ENCODE results near the gene SH3RF1.
A peak's percentile ranks its signal among the peaks of the same experiment; 100 is the strongest.

Gene SH3RF1

GRCh38 chr4:169263791-169264392 lies 6.9 kb downstream of the SH3RF1 start:
- H3K9me3 ChIP-seq (ENCODE audit: control insufficient read depth in 2 of 2, low read length in 2 of 2), result no peaks in the 10 kb centered on the region
- H3K9ac ChIP-seq (ENCODE audit: low read depth in 1 of 2, low read length in 2 of 2), result peak overlapping the region; percentile 9 to 30
- peaks cover 4% of the 10 kb centered on the region in 2 donors for H3K36me3 ChIP-seq (ENCODE audit: control insufficient read depth in 2 of 2, insufficient read depth in 2 of 2, low read length in 2 of 2)
- no peaks in the 10 kb centered on the region for H3K27me3 ChIP-seq (ENCODE audit: control insufficient read depth in 2 of 2, insufficient read depth in 2 of 2, low read length in 2 of 2)
- peak overlapping the region; percentile 77 to 86 for H3K27ac ChIP-seq (ENCODE audit: low read depth in 2 of 2, low read length in 2 of 2)
- H3K4me1 ChIP-seq (ENCODE audit: control insufficient read depth in 2 of 2, insufficient read depth in 2 of 2, low read length in 2 of 2), result peaks cover 10 to 23% of the 10 kb centered on the region in 2 donors
- peak overlapping the region in 1 of 2 donors; percentile 2 for H3K4me3 ChIP-seq (ENCODE audit: low read length in 2 of 2)

- Histone ChIP-seq H3K4me3 (ENCODE audit: low read length in 2 of 2) (no peak overlapping the region), H3K27me3 (ENCODE audit: control insufficient read depth in 2 of 2, insufficient read depth in 2 of 2, low read length in 2 of 2) (no peaks in the 10 kb centered on the region), H3K9ac (ENCODE audit: low read depth in 1 of 2, low read length in 2 of 2) (no peak overlapping the region), H3K9me3 (ENCODE audit: control insufficient read depth in 2 of 2, low read length in 2 of 2) (no peaks in the 10 kb centered on the region), H3K27ac (ENCODE audit: low read depth in 2 of 2, low read length in 2 of 2) (no peak overlapping the region), H3K36me3 (ENCODE audit: control insufficient read depth in 2 of 2, insufficient read depth in 2 of 2, low read length in 2 of 2) (peaks cover 4% of the 10 kb centered on the region in 2 donors), H3K4me1 (ENCODE audit: control insufficient read depth in 2 of 2, insufficient read depth in 2 of 2, low read length in 2 of 2) (peaks cover 10 to 42% of the 10 kb centered on the region in 2 donors)
These were observed 10.4 kb downstream of the SH3RF1 start for GRCh38 chr4:169260217-169260866.

- no peaks in the 10 kb centered on the region for H3K9me3 ChIP-seq (ENCODE audit: control insufficient read depth in 2 of 2, low read length in 2 of 2)
These were observed 11.5 kb downstream of the SH3RF1 start for GRCh38 chr4:169259271-169259670.

GRCh38 chr4:169258141-169258540 lies 12.6 kb downstream of the SH3RF1 start:
- peaks cover 0 to 4% of the 10 kb centered on the region in 2 donors for H3K36me3 ChIP-seq (ENCODE audit: control insufficient read depth in 2 of 2, insufficient read depth in 2 of 2, low read length in 2 of 2)
- no peaks in the 10 kb centered on the region for H3K27me3 ChIP-seq (ENCODE audit: control insufficient read depth in 2 of 2, insufficient read depth in 2 of 2, low read length in 2 of 2)
- no peaks in the 10 kb centered on the region for H3K9me3 ChIP-seq (ENCODE audit: control insufficient read depth in 2 of 2, low read length in 2 of 2)
- H3K4me1 ChIP-seq (ENCODE audit: control insufficient read depth in 2 of 2, insufficient read depth in 2 of 2, low read length in 2 of 2), result peaks cover 11 to 42% of the 10 kb centered on the region in 2 donors
- no peak overlapping the region for H3K4me3 ChIP-seq (ENCODE audit: low read length in 2 of 2)
- H3K27ac ChIP-seq (ENCODE audit: low read depth in 2 of 2, low read length in 2 of 2), result no peak overlapping the region
- no peak overlapping the region for H3K9ac ChIP-seq (ENCODE audit: low read depth in 1 of 2, low read length in 2 of 2)

More at GRCh38 chr4:169259271-169259670, 11.5 kb downstream of the SH3RF1 start:
- no peak overlapping the region for H3K9ac ChIP-seq (ENCODE audit: low read depth in 1 of 2, low read length in 2 of 2)
- peaks cover 17 to 42% of the 10 kb centered on the region in 2 donors for H3K4me1 ChIP-seq (ENCODE audit: control insufficient read depth in 2 of 2, insufficient read depth in 2 of 2, low read length in 2 of 2)
- H3K27me3 ChIP-seq (ENCODE audit: control insufficient read depth in 2 of 2, insufficient read depth in 2 of 2, low read length in 2 of 2), result no peaks in the 10 kb centered on the region
- H3K4me3 ChIP-seq (ENCODE audit: low read length in 2 of 2), result no peak overlapping the region
- no peak overlapping the region for H3K27ac ChIP-seq (ENCODE audit: low read depth in 2 of 2, low read length in 2 of 2)
- peaks cover 0 to 4% of the 10 kb centered on the region in 2 donors for H3K36me3 ChIP-seq (ENCODE audit: control insufficient read depth in 2 of 2, insufficient read depth in 2 of 2, low read length in 2 of 2)

GRCh38 chr4:169256856-169257761 lies 13.6 kb downstream of the SH3RF1 start:
- Histone ChIP-seq H3K4me3 (ENCODE audit: low read length in 2 of 2) (no peak overlapping the region), H3K27ac (ENCODE audit: low read depth in 2 of 2, low read length in 2 of 2) (peak overlapping the region in 1 of 2 donors; percentile 23), H3K9me3 (ENCODE audit: control insufficient read depth in 2 of 2, low read length in 2 of 2) (no peaks in the 10 kb centered on the region), H3K27me3 (ENCODE audit: control insufficient read depth in 2 of 2, insufficient read depth in 2 of 2, low read length in 2 of 2) (no peaks in the 10 kb centered on the region), H3K9ac (ENCODE audit: low read depth in 1 of 2, low read length in 2 of 2) (no peak overlapping the region), H3K36me3 (ENCODE audit: control insufficient read depth in 2 of 2, insufficient read depth in 2 of 2, low read length in 2 of 2) (peaks cover 0 to 2% of the 10 kb centered on the region in 2 donors), H3K4me1 (ENCODE audit: control insufficient read depth in 2 of 2, insufficient read depth in 2 of 2, low read length in 2 of 2) (peaks cover 14 to 49% of the 10 kb centered on the region in 2 donors)

- no peaks in the 10 kb centered on the region for H3K9me3 ChIP-seq (ENCODE audit: control insufficient read depth in 2 of 2, low read length in 2 of 2)
- H3K4me3 ChIP-seq (ENCODE audit: low read length in 2 of 2), result no peak overlapping the region
- H3K36me3 ChIP-seq (ENCODE audit: control insufficient read depth in 2 of 2, insufficient read depth in 2 of 2, low read length in 2 of 2), result peaks cover 0 to 2% of the 10 kb centered on the region in 2 donors
- H3K27ac ChIP-seq (ENCODE audit: low read depth in 2 of 2, low read length in 2 of 2), result peak overlapping the region in 1 of 2 donors; percentile 9
- no peak overlapping the region for H3K9ac ChIP-seq (ENCODE audit: low read depth in 1 of 2, low read length in 2 of 2)
- peaks cover 18 to 54% of the 10 kb centered on the region in 2 donors for H3K4me1 ChIP-seq (ENCODE audit: control insufficient read depth in 2 of 2, insufficient read depth in 2 of 2, low read length in 2 of 2)
- no peaks in the 10 kb centered on the region for H3K27me3 ChIP-seq (ENCODE audit: control insufficient read depth in 2 of 2, insufficient read depth in 2 of 2, low read length in 2 of 2)
These were observed 14.6 kb downstream of the SH3RF1 start for GRCh38 chr4:169256101-169256612.

GRCh38 chr4:169254546-169254983 lies 16.2 kb downstream of the SH3RF1 start:
- peak overlapping the region; percentile 34 to 38 for H3K27ac ChIP-seq (ENCODE audit: low read depth in 2 of 2, low read length in 2 of 2)
- H3K4me1 ChIP-seq (ENCODE audit: control insufficient read depth in 2 of 2, insufficient read depth in 2 of 2, low read length in 2 of 2), result peaks cover 29 to 68% of the 10 kb centered on the region in 2 donors
- no peak overlapping the region for H3K4me3 ChIP-seq (ENCODE audit: low read length in 2 of 2)
- H3K9me3 ChIP-seq (ENCODE audit: control insufficient read depth in 2 of 2, low read length in 2 of 2), result no peaks in the 10 kb centered on the region
- H3K9ac ChIP-seq (ENCODE audit: low read depth in 1 of 2, low read length in 2 of 2), result peak overlapping the region in 1 of 2 donors; percentile 24
- H3K27me3 ChIP-seq (ENCODE audit: control insufficient read depth in 2 of 2, insufficient read depth in 2 of 2, low read length in 2 of 2), result no peaks in the 10 kb centered on the region
- H3K36me3 ChIP-seq (ENCODE audit: control insufficient read depth in 2 of 2, insufficient read depth in 2 of 2, low read length in 2 of 2), result peaks cover 0 to 2% of the 10 kb centered on the region in 2 donors

GRCh38 chr4:169253904-169254303 lies 16.9 kb downstream of the SH3RF1 start:
- no peaks in the 10 kb centered on the region for H3K36me3 ChIP-seq (ENCODE audit: control insufficient read depth in 2 of 2, insufficient read depth in 2 of 2, low read length in 2 of 2)
- no peaks in the 10 kb centered on the region for H3K27me3 ChIP-seq (ENCODE audit: control insufficient read depth in 2 of 2, insufficient read depth in 2 of 2, low read length in 2 of 2)
- H3K4me3 ChIP-seq (ENCODE audit: low read length in 2 of 2), result no peak overlapping the region
- H3K4me1 ChIP-seq (ENCODE audit: control insufficient read depth in 2 of 2, insufficient read depth in 2 of 2, low read length in 2 of 2), result peaks cover 31 to 73% of the 10 kb centered on the region in 2 donors
- H3K27ac ChIP-seq (ENCODE audit: low read depth in 2 of 2, low read length in 2 of 2), result peak overlapping the region in 1 of 2 donors; percentile 12
- H3K9me3 ChIP-seq (ENCODE audit: control insufficient read depth in 2 of 2, low read length in 2 of 2), result no peaks in the 10 kb centered on the region
- no peak overlapping the region for H3K9ac ChIP-seq (ENCODE audit: low read depth in 1 of 2, low read length in 2 of 2)

- Histone ChIP-seq H3K9ac (ENCODE audit: low read depth in 1 of 2, low read length in 2 of 2) (no peak overlapping the region), H3K27me3 (ENCODE audit: control insufficient read depth in 2 of 2, insufficient read depth in 2 of 2, low read length in 2 of 2) (no peaks in the 10 kb centered on the region), H3K9me3 (ENCODE audit: control insufficient read depth in 2 of 2, low read length in 2 of 2) (no peaks in the 10 kb centered on the region), H3K36me3 (ENCODE audit: control insufficient read depth in 2 of 2, insufficient read depth in 2 of 2, low read length in 2 of 2) (no peaks in the 10 kb centered on the region), H3K27ac (ENCODE audit: low read depth in 2 of 2, low read length in 2 of 2) (peak overlapping the region; percentile 90 to 95), H3K4me3 (ENCODE audit: low read length in 2 of 2) (no peak overlapping the region), H3K4me1 (ENCODE audit: control insufficient read depth in 2 of 2, insufficient read depth in 2 of 2, low read length in 2 of 2) (peaks cover 31 to 74% of the 10 kb centered on the region in 2 donors)
These were observed 17.6 kb downstream of the SH3RF1 start for GRCh38 chr4:169253113-169253671.

Measured in mucosa of rectum (tissue), 2 donors.